SIG-M5 (cell line): ENCODE measurements around the gene PFKP.

Experiments used
- DNase-seq: peaks from one replicate; lab custom pipeline; 2025; lab: John Stamatoyannopoulos, UW

Gene PFKP

GRCh38 chr10:3071405-3072198, 4.3 kb downstream of the PFKP start:
- DNase-seq = peak; percentile 1

DNA sequence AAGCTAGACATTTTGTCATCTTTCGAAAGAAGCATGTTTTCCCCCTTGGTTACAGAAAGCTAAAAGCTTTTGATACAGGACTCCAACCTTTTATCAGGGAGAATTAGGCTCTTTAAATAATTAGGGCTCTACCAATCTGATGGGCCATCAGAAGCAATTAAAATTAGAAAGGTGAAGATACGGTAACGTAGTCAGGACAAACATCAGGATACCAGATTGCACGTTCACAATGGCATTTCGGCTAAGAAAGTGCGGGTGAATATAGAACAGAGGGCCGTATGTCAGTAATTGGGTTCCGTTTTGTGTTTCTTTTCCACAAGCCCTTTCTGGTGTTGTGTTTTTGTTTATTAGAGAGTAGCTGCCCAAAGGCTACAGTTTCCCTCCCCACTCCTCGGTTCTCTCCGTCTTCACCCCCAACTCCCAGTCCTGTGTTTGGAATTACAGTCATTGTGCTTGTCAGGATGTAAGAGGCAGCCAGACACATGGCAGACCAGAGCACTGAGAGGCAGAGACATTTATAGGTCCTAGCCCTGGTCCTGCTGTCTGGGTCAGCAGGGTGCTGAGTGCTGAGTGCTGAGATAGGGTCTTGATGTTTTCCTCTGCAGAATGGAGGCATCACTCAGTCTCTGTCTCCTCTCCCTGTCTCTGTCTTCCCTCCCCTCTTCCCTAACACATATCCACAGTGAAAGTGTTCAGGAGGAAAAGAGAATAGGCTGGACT, 5.5 kb downstream of the PFKP start:
- DNase-seq = no peak

- DNase-seq = no peak
Observed at GRCh38 chr10:3074145-3074665, 6.9 kb downstream of the PFKP start.

- no peak for DNase-seq
Observed at GRCh38 chr10:3074985-3075600, 7.7 kb downstream of the PFKP start.

GRCh38 chr10:3076138-3076537, 8.8 kb downstream of the PFKP start:
- no peak for DNase-seq

DNA sequence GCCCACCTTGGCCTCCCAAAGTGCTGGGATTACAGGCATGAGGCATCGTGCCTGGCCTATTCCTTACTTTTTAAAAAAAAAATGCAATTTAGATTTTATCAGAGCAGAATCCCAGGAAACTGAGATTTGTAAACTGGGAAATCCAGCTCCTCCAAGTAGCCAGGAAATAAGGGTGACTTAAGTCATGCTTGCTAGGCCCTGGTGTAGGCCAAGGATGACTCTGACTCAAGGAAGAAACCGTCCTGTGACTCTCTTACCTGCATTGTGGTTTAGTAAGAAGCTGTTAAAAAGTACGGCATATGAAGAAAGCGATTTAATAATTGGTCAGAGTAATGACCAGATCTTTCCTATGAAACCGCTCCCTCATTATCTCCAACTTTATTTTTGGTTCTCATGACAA, 10.2 kb downstream of the PFKP start:
- no peak for DNase-seq

DNA sequence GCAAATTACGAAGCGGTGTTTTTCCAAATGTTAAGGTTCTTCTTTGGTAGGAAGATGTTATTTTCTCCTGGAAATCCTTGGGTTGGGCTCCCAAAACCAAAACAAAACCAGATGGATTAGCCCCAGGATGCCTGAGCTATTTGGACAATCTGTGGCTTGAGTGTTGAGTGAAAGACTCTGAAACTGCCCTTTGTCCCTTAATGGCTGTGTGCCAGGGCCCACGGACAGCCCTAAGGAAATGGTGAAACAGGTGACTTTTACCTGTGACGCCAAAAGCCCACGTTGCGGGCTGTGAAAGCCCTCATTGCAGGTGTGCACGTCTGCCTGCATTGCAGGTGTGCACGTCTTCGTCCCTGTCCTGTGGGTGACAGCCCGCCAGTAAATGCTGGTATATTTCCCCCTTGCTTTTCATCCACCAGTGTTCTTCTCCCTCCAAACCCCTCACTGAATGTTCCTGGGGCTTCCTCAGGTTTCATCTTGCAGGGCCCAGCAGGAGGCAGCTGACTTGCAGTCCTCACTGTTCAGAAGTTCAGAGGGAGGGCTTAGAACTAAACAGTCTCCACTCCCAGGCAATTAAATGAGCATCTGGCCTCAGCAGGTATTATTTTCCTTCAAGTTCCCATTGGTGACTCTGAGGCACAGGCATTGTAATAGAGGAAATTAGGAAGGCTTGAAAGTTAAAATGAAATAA, 10.7 kb downstream of the PFKP start:
- no peak for DNase-seq

DNA sequence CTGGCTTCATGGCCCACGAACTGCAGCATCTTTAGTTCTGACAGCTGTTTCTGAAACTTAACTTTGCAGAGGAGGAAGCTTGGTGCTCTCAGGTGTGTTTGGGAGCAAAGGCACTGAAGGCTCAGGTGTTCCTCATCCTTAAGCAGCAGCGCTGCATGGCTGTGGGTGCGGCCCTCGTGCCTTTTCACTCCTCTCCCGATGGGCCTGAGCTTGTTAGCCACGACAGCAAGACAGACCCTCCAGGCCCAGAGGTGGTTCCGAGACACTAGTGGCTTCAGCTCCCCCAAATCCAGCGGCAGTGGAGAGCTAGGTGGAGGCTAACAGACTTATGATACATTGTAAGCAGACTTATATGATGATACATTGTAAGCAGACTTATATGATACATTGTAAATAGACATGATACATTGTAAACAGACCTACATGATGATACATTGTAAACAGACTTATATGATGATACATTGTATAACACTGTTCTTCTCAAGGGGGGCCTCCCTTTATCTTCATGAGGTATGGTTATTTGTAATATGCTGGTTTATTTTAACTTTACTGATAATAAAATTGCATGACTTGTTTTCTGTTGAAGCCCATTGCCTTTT, 14.1 kb downstream of the PFKP start:
- no peak for DNase-seq

DNA sequence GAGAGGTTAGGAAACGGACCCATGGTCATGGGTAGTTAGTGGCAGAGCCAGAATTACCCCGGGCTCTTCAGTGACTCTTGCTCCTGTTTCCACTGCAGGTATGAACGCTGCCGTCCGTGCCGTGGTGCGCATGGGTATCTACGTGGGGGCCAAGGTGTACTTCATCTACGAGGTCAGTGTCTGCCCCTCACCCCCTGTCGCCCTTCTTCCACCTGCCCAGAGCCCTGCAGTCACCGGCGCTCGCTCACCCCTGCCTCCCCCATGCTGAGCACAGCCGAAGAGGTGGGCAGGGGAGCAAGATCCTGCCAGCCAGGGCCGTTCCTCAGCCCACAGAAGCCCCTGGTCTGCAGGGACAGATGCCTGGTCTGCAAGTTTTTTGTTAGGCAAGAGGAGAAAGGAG, 14.9 kb downstream of the PFKP start:
- DNase-seq = no peak

DNA sequence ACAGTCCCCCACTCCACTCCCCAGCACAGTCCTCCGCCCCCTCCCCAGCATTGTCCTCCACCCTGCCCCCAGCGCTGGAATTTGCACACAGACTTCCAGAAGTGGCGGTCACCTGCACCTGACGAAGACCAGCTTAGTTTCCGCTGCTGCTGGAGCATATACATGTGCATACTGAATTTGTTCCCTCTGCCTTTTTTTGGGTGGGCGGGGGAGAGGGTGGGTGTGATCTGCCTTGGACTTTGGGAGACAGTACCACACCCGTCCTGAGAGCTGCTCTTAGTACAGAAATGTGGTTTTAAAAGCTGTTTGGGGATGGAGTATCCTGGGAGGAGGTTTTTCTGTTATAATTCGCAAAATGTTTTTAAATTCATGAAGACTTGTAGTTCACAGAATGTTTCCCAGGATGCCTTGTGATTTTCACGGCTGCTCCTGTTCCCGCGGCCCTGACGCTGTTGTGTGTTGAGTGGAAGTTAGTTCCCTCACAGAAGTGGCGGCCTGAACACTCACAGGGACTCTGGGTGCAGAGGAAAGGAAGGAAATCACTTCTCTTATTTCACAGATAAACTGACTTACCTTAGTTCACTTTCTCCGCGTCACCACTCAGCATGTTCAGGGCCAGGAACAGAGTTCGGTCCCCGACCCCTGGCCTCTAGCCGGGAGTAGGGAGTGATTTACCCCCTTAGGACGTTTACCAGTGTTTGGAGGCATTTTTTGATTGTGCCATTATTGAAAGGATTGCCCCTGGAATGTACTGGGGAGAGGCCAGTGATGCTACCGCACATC, 18.6 kb downstream of the PFKP start:
- no peak for DNase-seq

DNA sequence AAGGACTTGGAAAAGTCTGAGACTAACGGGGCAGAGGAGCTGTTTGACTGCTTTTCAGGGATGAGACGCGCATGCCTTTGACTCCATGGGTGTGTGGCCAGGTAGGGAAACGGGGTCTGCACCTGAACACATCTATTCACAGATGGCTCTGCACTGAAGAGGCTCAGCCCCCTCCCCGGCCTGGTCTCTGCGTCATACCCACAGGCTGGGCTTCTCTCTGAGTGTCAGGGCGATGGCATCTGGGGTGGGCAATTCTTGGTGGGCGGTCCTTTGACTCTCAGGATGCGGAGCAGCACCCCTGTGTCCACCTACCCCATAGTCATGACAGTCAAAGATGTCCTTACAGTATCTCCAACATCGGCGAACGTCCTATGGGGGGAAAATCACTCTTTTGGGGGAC, 23.0 kb downstream of the PFKP start:
- no peak for DNase-seq

- DNase-seq = no peak
Observed at GRCh38 chr10:3090914-3091787, 23.8 kb downstream of the PFKP start.

DNA sequence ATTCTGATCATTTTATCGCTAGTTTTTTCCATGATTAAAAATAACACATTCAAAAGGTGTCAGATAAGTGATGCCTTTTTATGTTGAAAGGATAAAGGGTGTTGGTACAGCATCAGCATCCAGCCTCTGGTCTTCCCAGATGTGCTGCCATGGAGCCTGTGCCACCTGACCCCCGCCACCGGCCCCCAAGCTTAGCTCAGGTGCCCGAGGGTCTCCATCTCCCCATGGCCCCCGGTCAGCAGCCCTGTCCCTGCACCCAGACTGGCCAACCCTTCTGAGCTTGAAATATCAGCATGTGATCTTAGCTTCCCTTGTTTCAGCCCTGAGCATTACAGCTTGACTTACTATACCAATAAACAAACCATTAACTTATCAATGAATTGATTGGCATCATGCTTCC, 24.6 kb downstream of the PFKP start:
- no peak for DNase-seq

- DNase-seq = no peak
Observed at GRCh38 chr10:3093996-3094395, 26.6 kb downstream of the PFKP start.

- DNase-seq = no peak
Observed at GRCh38 chr10:3094609-3095036, 27.3 kb downstream of the PFKP start.

- DNase-seq = peak; percentile 26
Observed at GRCh38 chr10:3095373-3096139, 28.2 kb downstream of the PFKP start.

- DNase-seq = no peak
Observed at GRCh38 chr10:3096149-3096548, 28.8 kb downstream of the PFKP start.

DNA sequence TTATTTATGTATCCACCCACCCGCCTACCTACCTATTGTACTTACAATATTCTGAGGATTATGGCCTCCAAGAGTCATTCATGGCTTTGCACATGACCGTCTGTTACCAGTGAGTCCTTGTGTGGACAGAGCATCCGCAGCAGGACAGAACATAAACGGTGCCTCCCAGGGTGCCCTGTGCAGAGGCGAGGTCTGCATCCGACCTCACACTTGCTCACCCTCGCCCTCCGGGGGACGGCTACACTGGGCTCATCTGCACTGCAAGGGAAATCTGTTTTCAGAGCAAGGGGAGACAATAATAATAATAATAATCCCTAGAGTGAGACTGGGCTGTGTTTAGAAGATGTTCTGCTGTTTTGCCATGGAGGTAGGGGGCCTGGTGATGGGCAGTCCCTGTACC, 29.8 kb downstream of the PFKP start:
- no peak for DNase-seq

DNA sequence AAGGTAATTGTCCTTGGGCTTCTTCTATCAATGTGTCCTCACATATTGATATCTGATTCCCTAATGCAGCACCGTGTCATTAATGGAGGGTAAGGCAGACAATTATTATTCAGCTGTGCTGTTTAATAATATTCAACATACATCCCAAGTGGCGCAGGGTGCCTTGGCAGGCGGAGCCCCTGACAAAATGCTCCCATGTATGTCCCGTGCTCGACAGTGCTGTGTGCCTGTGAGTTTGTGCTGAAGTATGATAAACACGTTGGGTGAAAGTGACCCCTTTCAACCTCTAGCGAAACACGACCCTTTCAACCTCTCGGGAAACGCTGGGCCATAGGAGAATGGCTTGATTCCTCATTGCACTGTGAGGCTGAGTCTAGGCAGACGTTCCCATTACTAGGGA, 31.3 kb downstream of the PFKP start:
- no peak for DNase-seq
